ENCODE results near the gene TTLL3. TPM values are rescaled to one million over a fixed set of nuclear protein-coding genes. Genes with fewer than 3 reads are reported as not detected.

Gene TTLL3
- total RNA-seq, 2 donors from 2014 or later, result 24.1 to 88.0 TPM

GRCh38 chr3:9828801-9829755 is 19.0 kb downstream of the TTLL3 start:
- H3K27ac ChIP-seq, result no peak overlapping the region
- H3K9me3 ChIP-seq, result no peaks in the 10 kb centered on the region
- peaks cover 0 to 4% of the 10 kb centered on the region in 2 donors for H3K36me3 ChIP-seq (replicated peaks in 1 of 2; ENCODE audit: insufficient read depth in 1 of 2, low read depth in 2 of 2)
- no peak for TF ChIP-seq CTCF (IDR thresholded peaks at IDR 0.05)
- TF ChIP-seq POLR2A (IDR thresholded peaks at IDR 0.05), result no peak
- intact Hi-C loops (cut with DNase I), result no loop called here
- no peak for DNase-seq
- no peak overlapping the region for H3K4me3 ChIP-seq
- no peaks in the 10 kb centered on the region for H3K27me3 ChIP-seq
- no peak for ATAC-seq
- no peaks in the 10 kb centered on the region for H3K4me1 ChIP-seq
- WGBS, 2 donors, result 87% methylated on average over 8 to 17 of the region's 17 CpGs

- WGBS, 2 donors, result 93 to 94% methylated on average over 3 of the region's 3 CpGs
- no peak for TF ChIP-seq CTCF (IDR thresholded peaks at IDR 0.05)
- no peak for TF ChIP-seq POLR2A (IDR thresholded peaks at IDR 0.05)
Measured at GRCh38 chr3:9831253-9831652, 21.2 kb downstream of the TTLL3 start.

GRCh38 chr3:9833078-9833477 is 23.0 kb downstream of the TTLL3 start:
- ATAC-seq (no peak), DNase-seq (no peak)
- intact Hi-C loops (cut with DNase I), result no loop called here
- no peak overlapping the region for H3K4me3 ChIP-seq
- no peak overlapping the region for H3K27ac ChIP-seq
- peaks cover 0 to 4% of the 10 kb centered on the region in 2 donors for H3K36me3 ChIP-seq (replicated peaks in 1 of 2; ENCODE audit: insufficient read depth in 1 of 2, low read depth in 2 of 2)
- TF ChIP-seq POLR2A (IDR thresholded peaks at IDR 0.05) (no peak), CTCF (IDR thresholded peaks at IDR 0.05) (no peak)
- 89 to 95% methylated on average over 7 to 9 of the region's 9 CpGs for whole genome bisulfite sequencing, 2 donors
- H3K4me1 ChIP-seq, result peaks cover 6% of the 10 kb centered on the region
- H3K9me3 ChIP-seq, result no peaks in the 10 kb centered on the region
- no peaks in the 10 kb centered on the region for H3K27me3 ChIP-seq

More at GRCh38 chr3:9831253-9831652, 21.2 kb downstream of the TTLL3 start:
- DNase-seq (no peak), ATAC-seq (no peak)
- Histone ChIP-seq H3K4me3 (no peak overlapping the region), H3K9me3 (no peaks in the 10 kb centered on the region), H3K4me1 (no peaks in the 10 kb centered on the region), H3K36me3 (replicated peaks in 1 of 2; ENCODE audit: insufficient read depth in 1 of 2, low read depth in 2 of 2) (peaks cover 0 to 4% of the 10 kb centered on the region in 2 donors), H3K27me3 (no peaks in the 10 kb centered on the region), H3K27ac (no peak overlapping the region)
- intact Hi-C loops (cut with DNase I), result no loop called here

- TF ChIP-seq POLR2A (IDR thresholded peaks at IDR 0.05) (no peak), CTCF (IDR thresholded peaks at IDR 0.05) (no peak)
- ATAC-seq, result no peak
- Histone ChIP-seq H3K9me3 (no peaks in the 10 kb centered on the region), H3K4me3 (no peak overlapping the region), H3K27me3 (no peaks in the 10 kb centered on the region), H3K4me1 (peaks cover 15% of the 10 kb centered on the region), H3K27ac (no peak overlapping the region), H3K36me3 (replicated peaks in 1 of 2; ENCODE audit: insufficient read depth in 1 of 2, low read depth in 2 of 2) (peaks cover 0 to 4% of the 10 kb centered on the region in 2 donors)
- WGBS, 2 donors, result 71 to 75% methylated on average over 16 to 18 of the region's 18 CpGs
- intact Hi-C loops (cut with DNase I), result no loop called here
- no peak for DNase-seq
Measured at GRCh38 chr3:9834520-9835380, 24.7 kb downstream of the TTLL3 start.

Data from body of pancreas (tissue), 4 donors.